Lower leg skin (tissue), 4 donors: Measurements from ENCODE around the gene CACNG6. TPM values are rescaled to one million over a fixed set of nuclear protein-coding genes. Genes with fewer than 3 reads are reported as not detected.

Experiments used
- DNase-seq, 2 donors: peaks; one replicate each; pipeline ENCODE4 v3.0.0-alpha.2; 2019; ENCODE audit warnings: low spot score in 2 of 2
- H3K4me3 ChIP-seq: fragments of 200-600 bp; sonication (generic); 2 replicates; pipeline ENCODE4 v1.5.1; 2017; ENCODE audit warnings: mild to moderate bottlenecking, low read depth; ENCODE audit not compliant: poor library complexity, severe bottlenecking
- POLR2A ChIP-seq, 2 donors: fragments of 450-650 bp; IDR thresholded peaks; one replicate each; pipeline ENCODE4 v1.6.1; 2016 to 2017; ENCODE audit warnings: antibody characterized with exemption in 2 of 2, mild to moderate bottlenecking in 1 of 2, moderate library complexity in 1 of 2
- WGBS, 2 donors: methylation state at CpG; one replicate each; pipeline ENCODE4 v1.1.5; 2018; 5-methylcytosine and 5-hydroxymethylcytosine counted together
- intact Hi-C: fragments of 100-400 bp; cut with DNase I; formaldehyde crosslinking; loops from one replicate; pipeline ENCODE4 v1.15.0; 2023; ENCODE audit warnings: low total_unique reads
- total RNA-seq, 4 donors: library from RNA; depleted of rRNA; stranded (reverse); fragments of >200 nt; gene quantifications; one replicate each; pipeline ENCODE4 v1.1.0, GENCODE V29; 2016
- TF ChIP-seq, protein P1 (sequence below), 3 donors: fragments of 450-650 bp; IDR thresholded peaks; one replicate each; pipeline ENCODE4 v1.5.1; 2016; ENCODE audit warnings: antibody characterized with exemption in 3 of 3, mild to moderate bottlenecking in 3 of 3, moderate library complexity in 2 of 3

CACNG6 gene
- total RNA-seq, 4 donors from 2014 or later = not detected

GRCh38 chr19:53957448-53958167, 33.8 kb upstream of the CACNG6 start:
- H3K4me3 ChIP-seq = no peak overlapping the region
- TF ChIP-seq POLR2A (IDR thresholded peaks at IDR 0.05) = no peak
- TF ChIP-seq, protein P1, sequence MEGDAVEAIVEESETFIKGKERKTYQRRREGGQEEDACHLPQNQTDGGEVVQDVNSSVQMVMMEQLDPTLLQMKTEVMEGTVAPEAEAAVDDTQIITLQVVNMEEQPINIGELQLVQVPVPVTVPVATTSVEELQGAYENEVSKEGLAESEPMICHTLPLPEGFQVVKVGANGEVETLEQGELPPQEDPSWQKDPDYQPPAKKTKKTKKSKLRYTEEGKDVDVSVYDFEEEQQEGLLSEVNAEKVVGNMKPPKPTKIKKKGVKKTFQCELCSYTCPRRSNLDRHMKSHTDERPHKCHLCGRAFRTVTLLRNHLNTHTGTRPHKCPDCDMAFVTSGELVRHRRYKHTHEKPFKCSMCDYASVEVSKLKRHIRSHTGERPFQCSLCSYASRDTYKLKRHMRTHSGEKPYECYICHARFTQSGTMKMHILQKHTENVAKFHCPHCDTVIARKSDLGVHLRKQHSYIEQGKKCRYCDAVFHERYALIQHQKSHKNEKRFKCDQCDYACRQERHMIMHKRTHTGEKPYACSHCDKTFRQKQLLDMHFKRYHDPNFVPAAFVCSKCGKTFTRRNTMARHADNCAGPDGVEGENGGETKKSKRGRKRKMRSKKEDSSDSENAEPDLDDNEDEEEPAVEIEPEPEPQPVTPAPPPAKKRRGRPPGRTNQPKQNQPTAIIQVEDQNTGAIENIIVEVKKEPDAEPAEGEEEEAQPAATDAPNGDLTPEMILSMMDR (IDR thresholded peaks at IDR 0.05) = no peak
- WGBS, 2 donors = 4% methylated on average over 15 of the region's 15 CpGs
- intact Hi-C loops = no loop called here
- no peak for DNase-seq

GRCh38 chr19:53958168-53958571, 33.3 kb upstream of the CACNG6 start:
- DNase-seq = no peak
- intact Hi-C loops = no loop called here
- no peak for TF ChIP-seq POLR2A (IDR thresholded peaks at IDR 0.05)
- TF ChIP-seq, protein P1 (IDR thresholded peaks at IDR 0.05) = no peak
- no peak overlapping the region for H3K4me3 ChIP-seq
- WGBS, 2 donors = 2% methylated on average over 14 of the region's 14 CpGs

GRCh38 chr19:53958823-53959757, 32.3 kb upstream of the CACNG6 start:
- intact Hi-C loops = no loop called here
- no peak overlapping the region for H3K4me3 ChIP-seq
- TF ChIP-seq POLR2A (IDR thresholded peaks at IDR 0.05) = no peak
- no peak for DNase-seq
- 3 to 5% methylated on average over 22 of the region's 22 CpGs for WGBS, 2 donors

- TF ChIP-seq, protein P1 (IDR thresholded peaks at IDR 0.05) = no peak
- TF ChIP-seq POLR2A (IDR thresholded peaks at IDR 0.05) = no peak
- WGBS, 2 donors = 2 to 5% methylated on average over 10 of the region's 10 CpGs
- intact Hi-C loops = no loop called here
- no peak overlapping the region for H3K4me3 ChIP-seq
- no peak for DNase-seq
Measured at GRCh38 chr19:53960187-53960586, 31.2 kb upstream of the CACNG6 start.

DNA sequence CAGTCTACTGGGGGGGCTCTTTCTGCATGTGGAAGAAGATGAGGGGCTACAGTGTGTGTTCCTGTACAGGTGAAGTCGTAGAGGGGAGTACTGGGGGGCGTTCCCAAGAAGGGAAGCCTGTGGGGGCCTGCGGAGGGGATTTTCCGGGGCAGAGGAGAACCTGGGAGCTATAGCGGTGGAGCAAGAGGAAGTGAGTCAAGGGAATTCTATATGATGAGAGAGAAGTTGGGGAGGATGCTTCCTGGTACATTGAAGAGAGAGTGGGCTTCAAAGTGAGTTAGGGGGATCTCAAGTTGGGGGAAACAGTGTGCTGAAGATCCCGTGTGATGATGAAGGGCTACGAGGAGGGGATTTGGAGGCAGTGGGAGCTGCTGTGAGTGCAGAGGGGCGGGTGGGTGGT, 30.6 kb upstream of the CACNG6 start:
- TF ChIP-seq, protein P1 (IDR thresholded peaks at IDR 0.05) = no peak
- no peak for TF ChIP-seq POLR2A (IDR thresholded peaks at IDR 0.05)
- DNase-seq = no peak
- intact Hi-C loops = no loop called here
- WGBS, 2 donors = 4 to 11% methylated on average over 8 of the region's 8 CpGs
- no peak overlapping the region for H3K4me3 ChIP-seq
